T-helper 17 cell (primary cell): Measurements from ENCODE around the gene MLXIPL. TPM values are rescaled to one million over a fixed set of nuclear protein-coding genes. Genes with fewer than 3 reads are reported as not detected.
"Not testable (repeated sequence)": the region's sequence is repeated elsewhere in the genome, so short reads cannot be mapped to it uniquely, and the experiment has no call there.

Source experiments
- ATAC-seq: fragments of 150-1000 bp; cut with Tn5 transposase; 2 replicates; pipeline ENCODE4 v1.10.0; 2021; ENCODE audit warnings: mild to moderate bottlenecking, moderate library complexity
- DNase-seq, 3 donors: peaks; one replicate each; pipeline versions ENCODE4 v3.0.0 to v3.0.0-alpha.2; 2020 to 2021
- H3K9me3 ChIP-seq: one replicate; pipeline ENCODE4 v1.7.0; 2013; ENCODE audit warnings: low read length, mild to moderate bottlenecking; ENCODE audit not compliant: control insufficient read depth, poor library complexity, severe bottlenecking
- H3K27ac Mint-ChIP-seq: one replicate; pipeline ENCODE4 v1.8.0; 2022; ENCODE audit warnings: mild to moderate bottlenecking, moderate library complexity, mixed read lengths
- H3K27me3 Mint-ChIP-seq: one replicate; pipeline ENCODE4 v1.8.0; 2022; ENCODE audit warnings: mixed read lengths
- H3K36me3 Mint-ChIP-seq: one replicate; pipeline ENCODE4 v1.8.0; 2022; ENCODE audit warnings: low read depth, mixed read lengths
- H3K4me1 Mint-ChIP-seq: one replicate; pipeline ENCODE4 v1.8.0; 2022; ENCODE audit warnings: mild to moderate bottlenecking, mixed read lengths
- H3K4me3 Mint-ChIP-seq: one replicate; pipeline ENCODE4 v1.8.0; 2022; ENCODE audit warnings: mild to moderate bottlenecking, moderate library complexity, mixed read lengths
- total RNA-seq, 4 donors: library from RNA in 2 of 4; stranded (reverse) in 2 of 4; gene quantifications; one replicate each; pipeline ENCODE4 v1.2.3 and lab custom pipeline; 2022 to 2026

Gene MLXIPL
- total RNA-seq, 2 donors from 2014 or later = not detected

- no peak overlapping the region for H3K27ac Mint-ChIP-seq
- H3K4me3 Mint-ChIP-seq = no peak overlapping the region
These were observed 26.1 kb downstream of the MLXIPL start for GRCh38 chr7:73597978-73598782.

GRCh38 chr7:73596191-73597065, 27.9 kb downstream of the MLXIPL start:
- ATAC-seq = no peak
- no peak overlapping the region for H3K27ac Mint-ChIP-seq
- H3K36me3 Mint-ChIP-seq = peaks cover 4% of the 10 kb centered on the region
- no peaks in the 10 kb centered on the region for H3K4me1 Mint-ChIP-seq
- peaks cover 30% of the 10 kb centered on the region for H3K27me3 Mint-ChIP-seq
- no peak for DNase-seq
- H3K4me3 Mint-ChIP-seq = no peak overlapping the region
- H3K9me3 ChIP-seq = no peaks in the 10 kb centered on the region

More at GRCh38 chr7:73597978-73598782, 26.1 kb downstream of the MLXIPL start:
- no peaks in the 10 kb centered on the region for H3K4me1 Mint-ChIP-seq
- H3K9me3 ChIP-seq = no peaks in the 10 kb centered on the region
- H3K27me3 Mint-ChIP-seq = peaks cover 33% of the 10 kb centered on the region
- ATAC-seq = no peak
- DNase-seq = no peak
- peaks cover 7% of the 10 kb centered on the region for H3K36me3 Mint-ChIP-seq

- ATAC-seq = no peak
- Mint-ChIP-seq H3K36me3 (peaks cover 4% of the 10 kb centered on the region), H3K27ac (no peak overlapping the region), H3K4me3 (no peak overlapping the region), H3K4me1 (no peaks in the 10 kb centered on the region), H3K27me3 (peaks cover 30% of the 10 kb centered on the region)
- H3K9me3 ChIP-seq = no peaks in the 10 kb centered on the region
- no peak for DNase-seq
These were observed 29.0 kb downstream of the MLXIPL start for GRCh38 chr7:73595358-73595757.

GRCh38 chr7:73593207-73594045, 30.9 kb downstream of the MLXIPL start:
- ATAC-seq (no peak), DNase-seq (no peak)
- H3K4me3 Mint-ChIP-seq = no peak overlapping the region

DNA sequence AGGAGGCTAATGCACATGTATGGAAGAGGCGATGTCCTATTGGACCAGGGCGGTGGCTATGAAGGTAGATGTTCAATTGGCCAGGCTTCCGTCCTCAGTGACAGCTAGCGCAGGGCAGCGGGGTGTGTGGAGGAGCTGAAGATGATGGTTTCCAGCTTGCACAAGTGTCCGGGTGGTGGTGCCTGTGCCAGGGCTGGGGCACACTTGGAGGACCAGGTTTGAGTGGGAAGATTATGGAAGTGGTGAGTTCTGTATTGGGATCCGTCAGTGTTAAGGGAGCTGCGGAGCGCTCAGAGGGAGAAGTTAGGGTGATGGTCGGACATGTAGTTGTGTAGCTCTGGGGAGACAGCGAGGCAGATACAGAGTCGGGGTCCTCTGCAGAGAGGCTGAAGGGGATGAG, 37.4 kb downstream of the MLXIPL start:
- Mint-ChIP-seq H3K36me3 (no peaks in the 10 kb centered on the region), H3K4me1 (peaks cover 11% of the 10 kb centered on the region), H3K4me3 (peak overlapping the region; percentile 67), H3K27me3 (no peaks in the 10 kb centered on the region), H3K27ac (no peak overlapping the region)
- DNase-seq (no peak), ATAC-seq (no peak)
- no peaks in the 10 kb centered on the region for H3K9me3 ChIP-seq

More at GRCh38 chr7:73593207-73594045, 30.9 kb downstream of the MLXIPL start:
- H3K4me1 Mint-ChIP-seq = no peaks in the 10 kb centered on the region
- no peaks in the 10 kb centered on the region for H3K9me3 ChIP-seq
- H3K27me3 Mint-ChIP-seq = peaks cover 24% of the 10 kb centered on the region
- H3K27ac Mint-ChIP-seq = no peak overlapping the region
- peaks cover 4% of the 10 kb centered on the region for H3K36me3 Mint-ChIP-seq

DNA sequence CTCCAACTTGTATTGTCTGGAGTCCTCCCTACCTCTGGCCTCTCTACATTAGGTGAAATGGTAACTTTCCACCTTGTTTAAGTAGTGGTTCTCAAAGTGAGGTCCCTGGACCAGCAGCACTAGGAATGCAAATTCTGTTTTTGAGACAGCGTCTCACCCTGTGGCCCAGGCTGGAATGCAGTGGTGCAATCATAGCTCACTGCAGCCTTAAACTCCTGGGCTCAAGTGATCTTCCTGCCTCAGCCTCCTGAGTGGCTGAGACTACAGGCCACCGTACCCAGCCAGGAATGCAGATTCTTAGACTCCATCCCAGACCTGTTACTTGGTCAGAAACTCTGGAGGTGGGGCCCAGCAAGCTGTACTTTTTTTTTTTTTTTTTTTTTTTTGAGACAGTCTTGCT, 39.1 kb downstream of the MLXIPL start:
- H3K4me1 Mint-ChIP-seq = peaks cover 11% of the 10 kb centered on the region
- no peak overlapping the region for H3K27ac Mint-ChIP-seq
- DNase-seq (no peak), ATAC-seq (no peak)
- H3K27me3 Mint-ChIP-seq = no peaks in the 10 kb centered on the region
- no peaks in the 10 kb centered on the region for H3K36me3 Mint-ChIP-seq
- no peak overlapping the region for H3K4me3 Mint-ChIP-seq
- H3K9me3 ChIP-seq = no peaks in the 10 kb centered on the region

DNA sequence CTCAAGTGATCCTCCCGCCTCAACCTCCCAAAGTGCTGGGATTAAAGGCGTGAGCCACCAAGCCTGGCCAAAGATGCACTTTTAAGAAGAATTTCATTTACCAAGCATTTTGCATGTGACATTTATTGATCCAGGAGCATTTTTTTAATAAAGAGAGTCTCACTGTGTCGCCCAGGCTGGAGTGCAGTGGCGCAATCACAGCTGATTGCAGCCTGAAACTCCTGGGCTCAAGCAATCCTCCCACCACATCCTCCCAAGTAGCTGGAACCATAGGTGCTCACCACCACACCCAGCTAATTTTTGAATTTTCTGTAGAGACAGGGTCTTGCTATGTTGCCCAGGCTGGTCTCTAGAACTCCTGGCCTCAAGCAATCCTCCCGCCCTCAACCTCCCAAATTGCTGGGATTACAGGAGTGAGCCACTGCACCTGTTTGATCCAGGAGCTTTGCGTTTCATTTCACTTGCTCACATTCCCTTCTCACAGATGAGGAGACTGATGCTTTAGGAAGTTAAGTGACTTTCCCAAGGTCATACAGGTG, 41.6 kb downstream of the MLXIPL start:
- H3K27me3 Mint-ChIP-seq = no peaks in the 10 kb centered on the region

GRCh38 chr7:73581006-73581405, 43.3 kb downstream of the MLXIPL start:
- not testable (repeated sequence) for H3K27me3 Mint-ChIP-seq, H3K9me3 ChIP-seq, ATAC-seq, H3K36me3 Mint-ChIP-seq, H3K4me3 Mint-ChIP-seq, DNase-seq, H3K27ac Mint-ChIP-seq
- peaks cover 14% of the 10 kb centered on the region for H3K4me1 Mint-ChIP-seq

More for the DNA sequence above, 41.6 kb downstream of the MLXIPL start:
- DNase-seq = no peak
- ATAC-seq = no peak
- Mint-ChIP-seq H3K36me3 (peaks cover 2% of the 10 kb centered on the region), H3K27ac (no peak overlapping the region), H3K4me3 (no peak overlapping the region), H3K4me1 (peaks cover 17% of the 10 kb centered on the region)
- no peaks in the 10 kb centered on the region for H3K9me3 ChIP-seq

- Mint-ChIP-seq H3K27me3 (no peaks in the 10 kb centered on the region), H3K36me3 (peaks cover 2% of the 10 kb centered on the region), H3K27ac (peak within 1 kb of the TSS; percentile 94), H3K4me3 (peak within 1 kb of the TSS; percentile 96), H3K4me1 (peaks cover 25% of the 10 kb centered on the region)
- DNase-seq (peak; percentile 99 to 100 (median 99)), ATAC-seq (peak; percentile 90)
- H3K9me3 ChIP-seq = no peaks in the 10 kb centered on the region
These were observed 45.8 kb downstream of the MLXIPL start, which contains the start of gene TBL2 for GRCh38 chr7:73578342-73579128. Gene TBL2 (minus strand): TSS chr7:73578579. CDS start chr7:73578549, 30 bp downstream.

DNA sequence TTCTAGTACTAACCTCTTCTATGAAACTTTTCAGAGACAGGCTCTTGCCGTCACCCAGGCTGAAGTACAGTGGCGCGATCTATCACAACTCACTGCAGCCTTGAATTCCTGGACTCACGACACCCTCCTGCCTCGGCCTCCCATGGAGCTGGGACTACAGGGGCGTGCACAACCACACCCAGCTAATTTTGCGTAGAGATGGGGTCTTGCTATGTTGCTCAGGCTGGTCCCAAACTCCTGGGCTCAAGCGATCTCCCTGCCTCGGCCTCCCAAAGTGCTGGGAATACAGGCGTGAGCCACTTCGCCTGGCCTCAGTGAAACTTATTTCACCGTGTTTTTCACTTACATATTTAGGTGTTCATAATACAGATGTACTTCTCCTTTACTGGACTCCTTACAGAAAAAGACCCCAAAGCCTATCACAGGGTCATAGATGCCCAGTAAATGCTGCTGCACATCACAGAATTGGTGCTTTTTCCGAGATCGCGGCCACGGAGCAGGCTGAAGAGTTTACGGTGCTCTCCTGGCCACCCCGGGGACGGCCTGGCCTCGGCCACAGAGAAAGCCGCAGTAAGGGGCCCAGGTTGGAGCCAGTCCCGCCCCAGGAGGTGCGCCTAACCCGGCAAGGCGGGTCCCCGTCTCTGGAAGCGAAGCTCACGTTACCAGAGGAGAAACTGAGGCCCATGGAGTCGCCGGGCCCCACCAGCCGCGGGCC, 46.5 kb downstream of the MLXIPL start:
- no peaks in the 10 kb centered on the region for H3K27me3 Mint-ChIP-seq
- no peak for ATAC-seq
- H3K9me3 ChIP-seq = no peaks in the 10 kb centered on the region

DNA sequence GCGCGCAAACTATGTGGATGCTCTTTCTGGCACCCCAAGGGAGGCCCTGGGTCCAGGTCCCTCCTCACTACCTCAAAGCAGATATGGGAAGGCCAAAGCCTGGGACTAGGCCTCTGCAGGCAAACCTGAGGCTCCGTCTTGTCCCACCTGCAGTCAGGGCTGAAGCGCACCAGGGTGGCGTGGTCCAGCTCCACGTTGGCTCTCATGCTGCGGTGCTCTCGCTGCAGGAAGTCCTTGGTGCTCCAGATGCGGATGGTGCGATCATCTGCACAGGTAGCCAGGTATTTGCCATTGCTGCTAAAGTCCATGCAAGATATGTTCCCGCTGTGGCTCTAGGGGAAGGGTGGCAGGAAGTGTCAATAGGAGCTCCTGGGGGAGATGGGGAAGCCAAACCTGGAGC, 50.5 kb downstream of the MLXIPL start:
- Mint-ChIP-seq H3K36me3 (peaks cover 7% of the 10 kb centered on the region), H3K4me3 (no peak overlapping the region), H3K27ac (no peak overlapping the region), H3K4me1 (peaks cover 24% of the 10 kb centered on the region), H3K27me3 (no peaks in the 10 kb centered on the region)
- no peak for ATAC-seq
- no peaks in the 10 kb centered on the region for H3K9me3 ChIP-seq
- no peak for DNase-seq

More for the DNA sequence above, 46.5 kb downstream of the MLXIPL start:
- H3K4me3 Mint-ChIP-seq = peak overlapping the region; percentile 96
- peak overlapping the region; percentile 94 for H3K27ac Mint-ChIP-seq
- H3K36me3 Mint-ChIP-seq = peaks cover 2% of the 10 kb centered on the region
- H3K4me1 Mint-ChIP-seq = peaks cover 25% of the 10 kb centered on the region
- no peak for DNase-seq
